Ishikawa (cell line): ENCODE results near the gene RAB34.
A peak's percentile ranks its signal among the peaks of the same experiment; 100 is the strongest.

Source experiments
- CEBPB ChIP-seq: IDR thresholded peaks from 2 replicates; pipeline ENCODE4 v1.6.1; 2012
- CREB1 ChIP-seq: IDR thresholded peaks from 2 replicates; pipeline ENCODE4 v1.6.1; 2012; ENCODE audit warnings: low read depth
- EGR1 ChIP-seq: IDR thresholded peaks from 2 replicates; pipeline ENCODE4 v1.6.1; 2012
- EP300 ChIP-seq: IDR thresholded peaks from 2 replicates; pipeline ENCODE4 v1.6.1; 2012; ENCODE audit warnings: borderline replicate concordance
- FOXM1 ChIP-seq: IDR thresholded peaks from 2 replicates; pipeline ENCODE4 v1.6.1; 2012; ENCODE audit warnings: low read depth, borderline replicate concordance
- MAX ChIP-seq: IDR thresholded peaks from 2 replicates; pipeline ENCODE4 v1.6.1; 2012
- NFIC ChIP-seq: IDR thresholded peaks from 2 replicates; pipeline ENCODE4 v1.6.1; 2012
- RAD21 ChIP-seq: IDR thresholded peaks from 2 replicates; pipeline ENCODE4 v1.6.1; 2012; ENCODE audit warnings: low read depth
- REST ChIP-seq: IDR thresholded peaks from 2 replicates; pipeline ENCODE4 v1.6.1; 2012; ENCODE audit warnings: low read depth, mild to moderate bottlenecking
- TAF1 ChIP-seq: IDR thresholded peaks from 2 replicates; pipeline ENCODE4 v1.6.1; 2012; ENCODE audit warnings: low read depth, mild to moderate bottlenecking
- TEAD4 ChIP-seq: IDR thresholded peaks from 2 replicates; pipeline ENCODE4 v1.6.1; 2012
- YY1 ChIP-seq: IDR thresholded peaks from 2 replicates; pipeline ENCODE4 v1.6.1; 2012; ENCODE audit warnings: low read depth
- ZBTB7A ChIP-seq: IDR thresholded peaks from 2 replicates; pipeline ENCODE4 v1.6.1; 2012; ENCODE audit warnings: low read depth

- TF ChIP-seq REST (no peak), EP300 (no peak), RAD21 (no peak), ZBTB7A (peak; percentile 65; the same call in 1 of the 2 replicates), TAF1 (no peak), MAX (0 out of 2 replicates have a peak, but pooled peaks have one; percentile 38), TEAD4 (no peak; the same call in 1 of the 2 replicates), NFIC (0 out of 2 replicates have a peak, but pooled peaks have one; percentile 6), CEBPB (no peak), CREB1 (no peak), YY1 (no peak), EGR1 (no peak), FOXM1 (no peak)
Measured at GRCh38 chr17:28746611-28747050, 29.0 kb upstream of the RAB34 start.
